HEK293 (cell line): ENCODE data around the gene DNASE1.

Experiments used
- HOXA7 ChIP-seq: sonication (generic); formaldehyde crosslinking; IDR thresholded peaks from 2 replicates; pipeline ENCODE4 v1.8.1; 2022; ENCODE audit warnings: missing genetic modification reagents, borderline replicate concordance
- KLF8 ChIP-seq: fragments of 450-650 bp; formaldehyde crosslinking; IDR thresholded peaks from 2 replicates; pipeline ENCODE4 v1.5.1; 2016; ENCODE audit warnings: missing biosample characterization, missing genetic modification characterization
- ZBTB17 ChIP-seq: fragments of 450-650 bp; formaldehyde crosslinking; IDR thresholded peaks from 2 replicates; pipeline ENCODE4 v1.5.1; 2016; ENCODE audit warnings: missing biosample characterization, missing genetic modification characterization
- ZBTB7A ChIP-seq: fragments of 450-650 bp; formaldehyde crosslinking; IDR thresholded peaks from 2 replicates; pipeline ENCODE4 v1.5.1; 2016; ENCODE audit warnings: low read depth, missing biosample characterization, missing genetic modification characterization
- ZNF133 ChIP-seq: fragments of 450-650 bp; formaldehyde crosslinking; IDR thresholded peaks from 2 replicates; pipeline ENCODE4 v1.5.1; 2016; ENCODE audit warnings: missing biosample characterization, missing genetic modification characterization
- ZNF23 ChIP-seq: fragments of 450-650 bp; formaldehyde crosslinking; IDR thresholded peaks from 2 replicates; pipeline ENCODE4 v1.5.1; 2016; ENCODE audit warnings: missing biosample characterization, missing genetic modification characterization, borderline replicate concordance
- ZNF366 ChIP-seq: fragments of 450-650 bp; formaldehyde crosslinking; conservative IDR thresholded peaks from 2 replicates; pipeline ENCODE4 v1.5.1; 2016; ENCODE audit warnings: missing biosample characterization, missing genetic modification characterization
- ZNF555 ChIP-seq: fragments of 450-650 bp; formaldehyde crosslinking; conservative IDR thresholded peaks from 2 replicates; pipeline ENCODE4 v1.5.1; 2017; ENCODE audit warnings: missing biosample characterization, mild to moderate bottlenecking, missing genetic modification characterization, inconsistent platforms
- ZNF664 ChIP-seq: fragments of 450-650 bp; formaldehyde crosslinking; IDR thresholded peaks from 2 replicates; pipeline ENCODE4 v1.5.1; 2016; ENCODE audit warnings: missing biosample characterization, missing genetic modification characterization
- ZNF670 ChIP-seq: fragments of 450-650 bp; formaldehyde crosslinking; IDR thresholded peaks from 2 replicates; pipeline ENCODE4 v1.5.1; 2016; ENCODE audit warnings: missing biosample characterization, missing genetic modification characterization, low read depth
- TF ChIP-seq, protein P1 (sequence below): fragments of 450-650 bp; formaldehyde crosslinking; conservative IDR thresholded peaks from 2 replicates; pipeline ENCODE4 v1.5.1; 2016; ENCODE audit warnings: low read depth, missing biosample characterization, missing genetic modification characterization
- TF ChIP-seq, protein P2 (sequence below): fragments of 450-650 bp; formaldehyde crosslinking; IDR thresholded peaks from 2 replicates; pipeline ENCODE4 v1.5.1; 2016; ENCODE audit warnings: missing biosample characterization, missing genetic modification characterization
- TF ChIP-seq, protein P3 (sequence below): fragments of 450-650 bp; formaldehyde crosslinking; IDR thresholded peaks from 2 replicates; pipeline ENCODE4 v1.5.1; 2017; ENCODE audit warnings: missing biosample characterization, missing genetic modification characterization
- TF ChIP-seq, protein P4 (sequence below): fragments of 450-650 bp; formaldehyde crosslinking; IDR thresholded peaks from 2 replicates; pipeline ENCODE4 v1.5.1; 2016; ENCODE audit warnings: missing biosample characterization, missing genetic modification characterization
- TF ChIP-seq, protein P5 (sequence below): fragments of 450-650 bp; formaldehyde crosslinking; conservative IDR thresholded peaks from 2 replicates; pipeline ENCODE4 v1.5.1; 2016; ENCODE audit warnings: low read depth, missing biosample characterization, missing genetic modification characterization
- TF ChIP-seq, protein P6 (sequence below): fragments of 450-650 bp; formaldehyde crosslinking; IDR thresholded peaks from 2 replicates; pipeline ENCODE4 v1.5.1; 2017; ENCODE audit warnings: missing biosample characterization, missing genetic modification characterization
- TF ChIP-seq, protein P7 (sequence below): IDR thresholded peaks from 2 replicates; pipeline ENCODE4 v1.6.1; 2011; ENCODE audit warnings: mild to moderate bottlenecking, low read depth, low read length, borderline replicate concordance
- TF ChIP-seq, protein P8 (sequence below): fragments of 450-650 bp; IDR thresholded peaks from 2 replicates; pipeline ENCODE4 v1.5.1; 2018; ENCODE audit warnings: missing biosample characterization, mild to moderate bottlenecking, missing genetic modification characterization
- TF ChIP-seq, protein P9 (sequence below): fragments of 450-650 bp; formaldehyde crosslinking; optimal IDR thresholded peaks from 2 replicates; pipeline ENCODE3; 2016; ENCODE audit warnings: missing biosample characterization, mild to moderate bottlenecking, missing genetic modification characterization

DNASE1 gene

DNA sequence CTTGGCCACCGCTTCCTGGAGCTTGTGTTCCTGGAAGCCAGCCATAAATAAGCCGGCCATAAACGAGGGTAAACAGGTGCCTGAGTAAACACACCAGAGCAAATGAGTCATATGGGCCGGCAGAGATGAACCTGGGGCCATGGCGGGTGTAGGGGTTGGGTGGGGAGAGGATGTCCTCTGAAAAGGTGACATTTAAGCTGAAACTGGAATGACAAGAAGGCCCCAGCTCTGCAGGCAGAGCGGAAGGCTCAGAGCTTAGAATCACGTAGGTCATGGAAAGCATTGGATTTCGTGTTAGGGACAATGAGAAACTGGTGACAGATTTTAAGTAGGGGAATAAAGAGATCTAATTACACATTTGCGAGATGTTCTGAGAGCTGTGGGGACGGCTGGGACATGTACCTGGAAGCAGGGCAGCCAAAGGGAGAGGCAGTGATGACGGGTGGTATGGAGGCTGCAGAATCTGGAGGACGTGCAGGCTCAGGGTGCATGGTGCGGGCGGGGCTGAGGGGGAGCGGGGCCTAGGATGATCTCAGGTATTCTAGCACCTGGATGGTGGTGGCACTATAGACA lies 8.1 kb upstream of the DNASE1 start (continued):
- TF ChIP-seq, protein P1, sequence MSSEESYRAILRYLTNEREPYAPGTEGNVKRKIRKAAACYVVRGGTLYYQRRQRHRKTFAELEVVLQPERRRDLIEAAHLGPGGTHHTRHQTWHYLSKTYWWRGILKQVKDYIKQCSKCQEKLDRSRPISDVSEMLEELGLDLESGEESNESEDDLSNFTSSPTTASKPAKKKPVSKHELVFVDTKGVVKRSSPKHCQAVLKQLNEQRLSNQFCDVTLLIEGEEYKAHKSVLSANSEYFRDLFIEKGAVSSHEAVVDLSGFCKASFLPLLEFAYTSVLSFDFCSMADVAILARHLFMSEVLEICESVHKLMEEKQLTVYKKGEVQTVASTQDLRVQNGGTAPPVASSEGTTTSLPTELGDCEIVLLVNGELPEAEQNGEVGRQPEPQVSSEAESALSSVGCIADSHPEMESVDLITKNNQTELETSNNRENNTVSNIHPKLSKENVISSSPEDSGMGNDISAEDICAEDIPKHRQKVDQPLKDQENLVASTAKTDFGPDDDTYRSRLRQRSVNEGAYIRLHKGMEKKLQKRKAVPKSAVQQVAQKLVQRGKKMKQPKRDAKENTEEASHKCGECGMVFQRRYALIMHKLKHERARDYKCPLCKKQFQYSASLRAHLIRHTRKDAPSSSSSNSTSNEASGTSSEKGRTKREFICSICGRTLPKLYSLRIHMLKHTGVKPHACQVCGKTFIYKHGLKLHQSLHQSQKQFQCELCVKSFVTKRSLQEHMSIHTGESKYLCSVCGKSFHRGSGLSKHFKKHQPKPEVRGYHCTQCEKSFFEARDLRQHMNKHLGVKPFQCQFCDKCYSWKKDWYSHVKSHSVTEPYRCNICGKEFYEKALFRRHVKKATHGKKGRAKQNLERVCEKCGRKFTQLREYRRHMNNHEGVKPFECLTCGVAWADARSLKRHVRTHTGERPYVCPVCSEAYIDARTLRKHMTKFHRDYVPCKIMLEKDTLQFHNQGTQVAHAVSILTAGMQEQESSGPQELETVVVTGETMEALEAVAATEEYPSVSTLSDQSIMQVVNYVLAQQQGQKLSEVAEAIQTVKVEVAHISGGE, result no peak
- TF ChIP-seq, protein P2, sequence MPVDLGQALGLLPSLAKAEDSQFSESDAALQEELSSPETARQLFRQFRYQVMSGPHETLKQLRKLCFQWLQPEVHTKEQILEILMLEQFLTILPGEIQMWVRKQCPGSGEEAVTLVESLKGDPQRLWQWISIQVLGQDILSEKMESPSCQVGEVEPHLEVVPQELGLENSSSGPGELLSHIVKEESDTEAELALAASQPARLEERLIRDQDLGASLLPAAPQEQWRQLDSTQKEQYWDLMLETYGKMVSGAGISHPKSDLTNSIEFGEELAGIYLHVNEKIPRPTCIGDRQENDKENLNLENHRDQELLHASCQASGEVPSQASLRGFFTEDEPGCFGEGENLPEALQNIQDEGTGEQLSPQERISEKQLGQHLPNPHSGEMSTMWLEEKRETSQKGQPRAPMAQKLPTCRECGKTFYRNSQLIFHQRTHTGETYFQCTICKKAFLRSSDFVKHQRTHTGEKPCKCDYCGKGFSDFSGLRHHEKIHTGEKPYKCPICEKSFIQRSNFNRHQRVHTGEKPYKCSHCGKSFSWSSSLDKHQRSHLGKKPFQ (tag by site-specific recombination), result no peak
- TF ChIP-seq, protein P3, sequence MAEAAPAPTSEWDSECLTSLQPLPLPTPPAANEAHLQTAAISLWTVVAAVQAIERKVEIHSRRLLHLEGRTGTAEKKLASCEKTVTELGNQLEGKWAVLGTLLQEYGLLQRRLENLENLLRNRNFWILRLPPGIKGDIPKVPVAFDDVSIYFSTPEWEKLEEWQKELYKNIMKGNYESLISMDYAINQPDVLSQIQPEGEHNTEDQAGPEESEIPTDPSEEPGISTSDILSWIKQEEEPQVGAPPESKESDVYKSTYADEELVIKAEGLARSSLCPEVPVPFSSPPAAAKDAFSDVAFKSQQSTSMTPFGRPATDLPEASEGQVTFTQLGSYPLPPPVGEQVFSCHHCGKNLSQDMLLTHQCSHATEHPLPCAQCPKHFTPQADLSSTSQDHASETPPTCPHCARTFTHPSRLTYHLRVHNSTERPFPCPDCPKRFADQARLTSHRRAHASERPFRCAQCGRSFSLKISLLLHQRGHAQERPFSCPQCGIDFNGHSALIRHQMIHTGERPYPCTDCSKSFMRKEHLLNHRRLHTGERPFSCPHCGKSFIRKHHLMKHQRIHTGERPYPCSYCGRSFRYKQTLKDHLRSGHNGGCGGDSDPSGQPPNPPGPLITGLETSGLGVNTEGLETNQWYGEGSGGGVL (tag by site-specific recombination), result 0 out of 2 replicates have a peak, but pooled peaks have one; percentile 20
- TF ChIP-seq HOXA7 (CRISPR knock-in tag) (no peak), ZBTB17 (tag by site-specific recombination) (peak; percentile 41), ZBTB7A (tag by site-specific recombination) (no peak), ZNF670 (tag by site-specific recombination) (no peak), ZNF23 (tag by site-specific recombination) (no peak), ZNF366 (tag by site-specific recombination) (peak; percentile 57; the same call in 1 of the 2 replicates), ZNF555 (tag by site-specific recombination) (no peak), ZNF664 (tag by site-specific recombination) (no peak), KLF8 (tag by site-specific recombination) (no peak), ZNF133 (tag by site-specific recombination) (no peak)
- TF ChIP-seq, protein P4, sequence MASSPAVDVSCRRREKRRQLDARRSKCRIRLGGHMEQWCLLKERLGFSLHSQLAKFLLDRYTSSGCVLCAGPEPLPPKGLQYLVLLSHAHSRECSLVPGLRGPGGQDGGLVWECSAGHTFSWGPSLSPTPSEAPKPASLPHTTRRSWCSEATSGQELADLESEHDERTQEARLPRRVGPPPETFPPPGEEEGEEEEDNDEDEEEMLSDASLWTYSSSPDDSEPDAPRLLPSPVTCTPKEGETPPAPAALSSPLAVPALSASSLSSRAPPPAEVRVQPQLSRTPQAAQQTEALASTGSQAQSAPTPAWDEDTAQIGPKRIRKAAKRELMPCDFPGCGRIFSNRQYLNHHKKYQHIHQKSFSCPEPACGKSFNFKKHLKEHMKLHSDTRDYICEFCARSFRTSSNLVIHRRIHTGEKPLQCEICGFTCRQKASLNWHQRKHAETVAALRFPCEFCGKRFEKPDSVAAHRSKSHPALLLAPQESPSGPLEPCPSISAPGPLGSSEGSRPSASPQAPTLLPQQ (tag by site-specific recombination), result peak; percentile 54
- TF ChIP-seq, protein P5, sequence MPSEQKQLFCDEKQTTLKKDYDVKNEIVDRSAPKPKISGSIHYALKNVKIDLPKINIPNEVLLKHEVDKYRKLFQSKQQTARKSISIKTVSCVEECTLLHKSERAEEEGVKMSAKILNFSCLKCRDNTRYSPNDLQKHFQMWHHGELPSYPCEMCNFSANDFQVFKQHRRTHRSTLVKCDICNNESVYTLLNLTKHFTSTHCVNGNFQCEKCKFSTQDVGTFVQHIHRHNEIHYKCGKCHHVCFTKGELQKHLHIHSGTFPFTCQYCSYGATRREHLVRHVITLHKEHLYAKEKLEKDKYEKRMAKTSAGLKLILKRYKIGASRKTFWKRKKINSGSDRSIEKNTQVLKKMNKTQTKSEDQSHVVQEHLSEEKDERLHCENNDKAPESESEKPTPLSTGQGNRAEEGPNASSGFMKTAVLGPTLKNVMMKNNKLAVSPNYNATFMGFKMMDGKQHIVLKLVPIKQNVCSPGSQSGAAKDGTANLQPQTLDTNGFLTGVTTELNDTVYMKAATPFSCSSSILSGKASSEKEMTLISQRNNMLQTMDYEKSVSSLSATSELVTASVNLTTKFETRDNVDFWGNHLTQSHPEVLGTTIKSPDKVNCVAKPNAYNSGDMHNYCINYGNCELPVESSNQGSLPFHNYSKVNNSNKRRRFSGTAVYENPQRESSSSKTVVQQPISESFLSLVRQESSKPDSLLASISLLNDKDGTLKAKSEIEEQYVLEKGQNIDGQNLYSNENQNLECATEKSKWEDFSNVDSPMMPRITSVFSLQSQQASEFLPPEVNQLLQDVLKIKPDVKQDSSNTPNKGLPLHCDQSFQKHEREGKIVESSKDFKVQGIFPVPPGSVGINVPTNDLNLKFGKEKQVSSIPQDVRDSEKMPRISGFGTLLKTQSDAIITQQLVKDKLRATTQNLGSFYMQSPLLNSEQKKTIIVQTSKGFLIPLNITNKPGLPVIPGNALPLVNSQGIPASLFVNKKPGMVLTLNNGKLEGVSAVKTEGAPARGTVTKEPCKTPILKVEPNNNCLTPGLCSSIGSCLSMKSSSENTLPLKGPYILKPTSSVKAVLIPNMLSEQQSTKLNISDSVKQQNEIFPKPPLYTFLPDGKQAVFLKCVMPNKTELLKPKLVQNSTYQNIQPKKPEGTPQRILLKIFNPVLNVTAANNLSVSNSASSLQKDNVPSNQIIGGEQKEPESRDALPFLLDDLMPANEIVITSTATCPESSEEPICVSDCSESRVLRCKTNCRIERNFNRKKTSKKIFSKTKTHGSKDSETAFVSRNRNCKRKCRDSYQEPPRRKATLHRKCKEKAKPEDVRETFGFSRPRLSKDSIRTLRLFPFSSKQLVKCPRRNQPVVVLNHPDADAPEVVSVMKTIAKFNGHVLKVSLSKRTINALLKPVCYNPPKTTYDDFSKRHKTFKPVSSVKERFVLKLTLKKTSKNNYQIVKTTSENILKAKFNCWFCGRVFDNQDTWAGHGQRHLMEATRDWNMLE (tag by site-specific recombination), result no peak
- TF ChIP-seq, protein P6, sequence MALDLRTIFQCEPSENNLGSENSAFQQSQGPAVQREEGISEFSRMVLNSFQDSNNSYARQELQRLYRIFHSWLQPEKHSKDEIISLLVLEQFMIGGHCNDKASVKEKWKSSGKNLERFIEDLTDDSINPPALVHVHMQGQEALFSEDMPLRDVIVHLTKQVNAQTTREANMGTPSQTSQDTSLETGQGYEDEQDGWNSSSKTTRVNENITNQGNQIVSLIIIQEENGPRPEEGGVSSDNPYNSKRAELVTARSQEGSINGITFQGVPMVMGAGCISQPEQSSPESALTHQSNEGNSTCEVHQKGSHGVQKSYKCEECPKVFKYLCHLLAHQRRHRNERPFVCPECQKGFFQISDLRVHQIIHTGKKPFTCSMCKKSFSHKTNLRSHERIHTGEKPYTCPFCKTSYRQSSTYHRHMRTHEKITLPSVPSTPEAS (tag by site-specific recombination), result no peak
- TF ChIP-seq, protein P7, sequence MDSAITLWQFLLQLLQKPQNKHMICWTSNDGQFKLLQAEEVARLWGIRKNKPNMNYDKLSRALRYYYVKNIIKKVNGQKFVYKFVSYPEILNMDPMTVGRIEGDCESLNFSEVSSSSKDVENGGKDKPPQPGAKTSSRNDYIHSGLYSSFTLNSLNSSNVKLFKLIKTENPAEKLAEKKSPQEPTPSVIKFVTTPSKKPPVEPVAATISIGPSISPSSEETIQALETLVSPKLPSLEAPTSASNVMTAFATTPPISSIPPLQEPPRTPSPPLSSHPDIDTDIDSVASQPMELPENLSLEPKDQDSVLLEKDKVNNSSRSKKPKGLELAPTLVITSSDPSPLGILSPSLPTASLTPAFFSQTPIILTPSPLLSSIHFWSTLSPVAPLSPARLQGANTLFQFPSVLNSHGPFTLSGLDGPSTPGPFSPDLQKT, result no peak
- TF ChIP-seq, protein P8, sequence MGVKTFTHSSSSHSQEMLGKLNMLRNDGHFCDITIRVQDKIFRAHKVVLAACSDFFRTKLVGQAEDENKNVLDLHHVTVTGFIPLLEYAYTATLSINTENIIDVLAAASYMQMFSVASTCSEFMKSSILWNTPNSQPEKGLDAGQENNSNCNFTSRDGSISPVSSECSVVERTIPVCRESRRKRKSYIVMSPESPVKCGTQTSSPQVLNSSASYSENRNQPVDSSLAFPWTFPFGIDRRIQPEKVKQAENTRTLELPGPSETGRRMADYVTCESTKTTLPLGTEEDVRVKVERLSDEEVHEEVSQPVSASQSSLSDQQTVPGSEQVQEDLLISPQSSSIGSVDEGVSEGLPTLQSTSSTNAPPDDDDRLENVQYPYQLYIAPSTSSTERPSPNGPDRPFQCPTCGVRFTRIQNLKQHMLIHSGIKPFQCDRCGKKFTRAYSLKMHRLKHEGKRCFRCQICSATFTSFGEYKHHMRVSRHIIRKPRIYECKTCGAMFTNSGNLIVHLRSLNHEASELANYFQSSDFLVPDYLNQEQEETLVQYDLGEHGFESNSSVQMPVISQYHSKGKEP (tag by site-specific recombination), result no peak
- TF ChIP-seq, protein P9, sequence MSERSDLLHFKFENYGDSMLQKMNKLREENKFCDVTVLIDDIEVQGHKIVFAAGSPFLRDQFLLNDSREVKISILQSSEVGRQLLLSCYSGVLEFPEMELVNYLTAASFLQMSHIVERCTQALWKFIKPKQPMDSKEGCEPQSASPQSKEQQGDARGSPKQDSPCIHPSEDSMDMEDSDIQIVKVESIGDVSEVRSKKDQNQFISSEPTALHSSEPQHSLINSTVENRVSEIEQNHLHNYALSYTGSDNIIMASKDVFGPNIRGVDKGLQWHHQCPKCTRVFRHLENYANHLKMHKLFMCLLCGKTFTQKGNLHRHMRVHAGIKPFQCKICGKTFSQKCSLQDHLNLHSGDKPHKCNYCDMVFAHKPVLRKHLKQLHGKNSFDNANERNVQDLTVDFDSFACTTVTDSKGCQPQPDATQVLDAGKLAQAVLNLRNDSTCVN, result no peak
